Upper lobe of right lung (tissue), 1 donor: Measurements from ENCODE around the gene TAS1R3. TPM values are rescaled to one million over a fixed set of nuclear protein-coding genes. Genes with fewer than 3 reads are reported as not detected.

Experiments used
- ATAC-seq: fragments of 200-7000 bp; cut with Tn5 transposase; one replicate; pipeline ENCODE4 v1.9.1; 2020; ENCODE audit warnings: mild to moderate bottlenecking, moderate library complexity
- DNase-seq: peaks from one replicate; pipeline ENCODE4 v3.0.0-alpha.2; 2020
- H3K27ac ChIP-seq: fragments of 200-600 bp; one replicate; pipeline ENCODE4 v1.8.0; 2022
- H3K27me3 ChIP-seq: fragments of 200-600 bp; one replicate; pipeline ENCODE4 v1.8.0; 2022; ENCODE audit warnings: mild to moderate bottlenecking
- H3K36me3 ChIP-seq: fragments of 200-600 bp; one replicate; pipeline ENCODE4 v1.8.0; 2022
- H3K4me1 ChIP-seq: fragments of 200-600 bp; one replicate; pipeline ENCODE4 v1.8.0; 2022
- H3K4me3 ChIP-seq: fragments of 200-600 bp; one replicate; pipeline ENCODE4 v1.8.0; 2022; ENCODE audit warnings: mild to moderate bottlenecking
- H3K9me3 ChIP-seq: fragments of 200-600 bp; one replicate; pipeline ENCODE4 v1.8.0; 2022
- CTCF ChIP-seq: fragments of 200-600 bp; IDR thresholded peaks from one replicate; pipeline ENCODE4 v1.8.0; 2022; ENCODE audit warnings: antibody characterized with exemption
- intact Hi-C: fragments of 100-400 bp; cut with DNase I; formaldehyde crosslinking; loops from one replicate; pipeline ENCODE4 v1.11.0; 2022
- total RNA-seq: library from RNA; stranded (reverse); fragmentation: NEBNext Ultra II Directional; extraction: Animal tissue kit (Norgen Biotek cat#: 25700); gene quantifications from one replicate; pipeline ENCODE4 v1.2.1, GENCODE V29; 2021
- donor health status: DM: no; HTN: yes; CAD: no; lungs with severe emphysema.

Gene TAS1R3
- total RNA-seq, 1 donor from 2014 or later, result 0.32 TPM

- peak; percentile 13 for TF ChIP-seq CTCF
- H3K4me3 ChIP-seq, result peak within 1 kb of the TSS; percentile 92
- ATAC-seq (peak; percentile 81), DNase-seq (peak; percentile 95)
- peaks cover 41% of the 10 kb centered on the region for H3K4me1 ChIP-seq
- peaks cover 27% of the 10 kb centered on the region for H3K36me3 ChIP-seq
- intact Hi-C loops, result no loop called here
- H3K27ac ChIP-seq, result peak within 1 kb of the TSS; percentile 91
- no peaks in the 10 kb centered on the region for H3K27me3 ChIP-seq
- H3K9me3 ChIP-seq, result no peaks in the 10 kb centered on the region
These were observed 22.9 kb upstream of the TAS1R3 start, which contains the start of the genes ACAP3 and PUSL1 for GRCh38 chr1:1307923-1308755. Gene ACAP3, minus strand, starts transcription at chr1:1307930. Its CDS starts 115 bp downstream, at chr1:1307815. Gene PUSL1, plus strand, starts transcription at chr1:1308597. Its CDS starts 47 bp downstream, at chr1:1308644.

DNA sequence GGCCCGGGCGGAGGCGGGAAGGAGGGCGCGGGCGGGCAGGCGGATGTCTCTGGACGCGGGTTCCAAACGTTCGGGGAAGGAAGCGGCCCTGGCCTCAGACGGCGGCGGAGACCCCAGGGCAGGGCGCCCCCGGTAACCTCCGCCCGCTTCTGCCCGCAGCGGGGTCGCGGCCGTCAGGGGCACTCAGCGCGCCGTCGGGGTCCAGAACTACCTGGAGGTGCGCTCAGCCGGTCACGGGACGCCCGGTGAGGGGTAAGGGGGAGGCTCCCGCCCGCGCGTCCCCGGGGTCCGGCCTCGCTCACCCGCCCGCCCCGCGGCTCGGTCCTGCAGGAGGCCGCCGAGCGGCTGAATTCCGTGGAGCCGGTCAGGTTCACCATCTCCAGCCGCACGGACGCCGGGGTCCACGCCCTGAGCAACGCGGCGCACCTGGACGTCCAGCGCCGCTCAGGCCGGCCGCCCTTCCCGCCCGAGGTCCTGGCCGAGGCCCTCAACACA lies 22.3 kb upstream of the TAS1R3 start:
- ATAC-seq, result peak; percentile 1
- intact Hi-C loops, result no loop called here
- no peaks in the 10 kb centered on the region for H3K9me3 ChIP-seq
- peak overlapping the region; percentile 92 for H3K4me3 ChIP-seq
- H3K4me1 ChIP-seq, result peaks cover 41% of the 10 kb centered on the region
- peak; percentile 77 for DNase-seq
- peaks cover 33% of the 10 kb centered on the region for H3K36me3 ChIP-seq
- no peak for TF ChIP-seq CTCF
- no peaks in the 10 kb centered on the region for H3K27me3 ChIP-seq
- H3K27ac ChIP-seq, result peak overlapping the region; percentile 91

DNA sequence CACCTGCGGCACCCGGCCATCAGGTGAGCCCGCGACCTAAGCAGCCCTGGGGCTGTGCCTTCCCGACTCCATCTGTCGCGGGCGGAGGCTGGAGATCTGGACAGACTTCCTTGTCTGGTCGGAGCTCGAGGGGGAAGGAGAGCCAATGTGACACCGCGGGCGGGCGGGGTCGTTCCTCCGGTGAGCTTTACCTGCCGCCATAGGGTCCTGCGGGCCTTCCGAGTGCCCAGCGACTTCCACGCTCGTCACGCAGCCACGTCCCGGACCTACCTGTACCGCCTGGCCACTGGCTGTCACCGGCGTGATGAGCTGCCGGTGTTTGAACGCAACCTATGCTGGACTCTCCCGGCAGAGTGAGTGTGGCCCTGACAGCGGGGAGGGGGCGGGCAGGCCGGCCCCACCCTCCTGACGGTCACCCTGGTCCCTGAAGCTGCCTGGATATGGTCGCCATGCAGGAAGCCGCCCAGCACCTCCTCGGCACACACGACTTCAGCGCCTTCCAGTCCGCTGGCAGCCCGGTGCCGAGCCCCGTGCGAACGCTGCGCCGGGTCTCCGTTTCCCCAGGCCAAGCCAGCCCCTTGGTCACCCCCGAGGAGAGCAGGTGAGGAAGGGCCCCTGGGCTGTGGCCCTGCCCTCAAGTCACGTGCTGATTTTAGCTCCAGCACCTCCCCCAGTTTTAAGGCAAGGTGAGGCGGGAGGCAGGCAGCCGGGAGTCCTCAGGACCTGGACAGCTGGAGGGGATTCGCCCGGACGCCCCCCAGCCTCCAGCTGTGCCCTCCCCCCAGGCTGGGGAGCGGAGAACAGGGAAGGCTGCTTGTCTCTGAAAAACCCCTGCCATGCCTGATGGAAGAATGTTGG lies 21.6 kb upstream of the TAS1R3 start:
- ATAC-seq, result no peak
- TF ChIP-seq CTCF, result no peak
- peaks cover 39% of the 10 kb centered on the region for H3K4me1 ChIP-seq
- peak overlapping the region; percentile 92 for H3K4me3 ChIP-seq
- no peak for DNase-seq
- H3K27ac ChIP-seq, result peak overlapping the region; percentile 91
- peaks cover 40% of the 10 kb centered on the region for H3K36me3 ChIP-seq
- H3K27me3 ChIP-seq, result no peaks in the 10 kb centered on the region
- intact Hi-C loops, result no loop called here
- H3K9me3 ChIP-seq, result no peaks in the 10 kb centered on the region

DNA sequence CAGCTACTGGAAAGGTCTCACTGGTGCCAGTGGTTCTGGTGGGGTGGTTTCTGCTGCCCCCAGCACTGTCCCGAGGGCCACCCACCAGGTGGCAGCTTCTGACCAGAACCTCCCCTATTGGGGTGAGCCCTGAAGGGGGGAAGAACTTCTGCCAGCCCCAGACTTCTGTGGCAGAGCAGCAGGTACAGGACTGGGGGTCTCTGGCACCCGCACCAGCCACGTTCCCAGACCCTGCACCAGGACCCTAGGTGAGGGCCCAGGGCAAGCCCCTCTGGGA lies 21.0 kb upstream of the TAS1R3 start:
- intact Hi-C loops, result no loop called here
- H3K4me3 ChIP-seq, result no peak overlapping the region
- H3K9me3 ChIP-seq, result no peaks in the 10 kb centered on the region
- TF ChIP-seq CTCF, result no peak
- peaks cover 46% of the 10 kb centered on the region for H3K36me3 ChIP-seq
- H3K27me3 ChIP-seq, result no peaks in the 10 kb centered on the region
- no peak for DNase-seq
- ATAC-seq, result no peak
- H3K4me1 ChIP-seq, result peaks cover 33% of the 10 kb centered on the region
- no peak overlapping the region for H3K27ac ChIP-seq

- Histone ChIP-seq H3K27me3 (no peaks in the 10 kb centered on the region), H3K4me3 (no peak overlapping the region), H3K4me1 (peaks cover 28% of the 10 kb centered on the region), H3K9me3 (no peaks in the 10 kb centered on the region), H3K36me3 (peaks cover 48% of the 10 kb centered on the region), H3K27ac (no peak overlapping the region)
- no peak for DNase-seq
- no peak for TF ChIP-seq CTCF
- no peak for ATAC-seq
- intact Hi-C loops, result no loop called here
These were observed 20.5 kb upstream of the TAS1R3 start for GRCh38 chr1:1310476-1311053.
